ENCODE data around the gene KIAA1755.
"Not testable (repeated sequence)": the region's sequence is repeated elsewhere in the genome, so short reads cannot be mapped to it uniquely, and the experiment has no call there.

The KIAA1755 gene

DNA sequence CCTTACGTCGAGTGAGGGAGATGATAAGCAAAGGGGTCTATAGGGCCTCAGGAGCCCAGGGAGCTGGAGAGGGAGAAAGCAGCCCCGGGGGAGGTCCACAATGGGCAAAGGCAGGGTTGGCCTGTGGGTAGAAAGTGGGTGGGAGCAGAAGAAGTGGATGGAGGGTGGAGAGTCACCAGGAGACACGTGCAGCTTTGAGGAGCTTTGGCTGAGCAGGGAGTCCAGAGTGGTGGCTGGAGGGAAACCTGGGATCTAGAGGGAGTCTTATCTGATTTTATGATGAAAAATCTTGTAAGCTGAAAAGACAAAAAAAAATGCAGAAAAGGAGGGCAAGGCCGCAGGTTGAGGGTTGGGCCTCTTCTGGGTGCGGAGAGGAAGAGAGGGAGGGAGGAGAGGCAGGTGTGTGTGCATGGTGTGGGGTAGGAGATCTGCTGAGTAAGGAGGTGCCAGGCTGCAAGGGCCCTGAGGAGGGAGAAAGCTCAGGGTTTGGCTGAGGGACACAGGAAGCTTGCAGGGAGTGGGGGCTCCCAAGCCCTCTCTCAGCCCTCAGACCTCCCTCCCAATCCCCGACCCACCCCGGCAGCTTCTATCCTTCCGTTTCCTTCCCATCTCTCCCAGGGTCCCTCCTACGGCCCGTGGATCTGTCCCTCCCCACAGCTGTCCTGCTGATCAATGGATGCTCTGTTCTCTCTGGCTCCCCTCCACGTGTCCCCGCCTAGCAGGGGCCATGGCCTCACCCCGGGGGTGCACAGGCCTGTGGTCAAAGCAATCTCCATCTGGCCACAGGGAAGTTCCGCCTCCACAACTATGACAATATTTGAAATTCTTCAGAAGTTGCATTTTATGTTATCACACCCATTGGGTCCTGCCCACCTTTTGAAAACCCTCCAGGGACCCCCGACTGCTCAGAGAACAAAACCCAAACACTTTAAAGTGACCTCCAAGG lies 26.3 kb upstream of the KIAA1755 start:
- Histone ChIP-seq H3K36me3 (ENCODE audit: insufficient read depth, low read length) (no peaks in the 10 kb centered on the region), H3K79me2 (ENCODE audit: control insufficient read depth, insufficient read depth, low read length, unreplicated experiment) (no peaks in the 10 kb centered on the region), H3K4me3 (ENCODE audit: low read depth, low read length) (no peak overlapping the region), H3K27ac (ENCODE audit: low read depth, low read length) (no peak overlapping the region), H2AFZ (ENCODE audit: low read length, unreplicated experiment) (peak overlapping the region; percentile 5), H3K4me1 (ENCODE audit: control insufficient read depth, insufficient read depth, low read length, unreplicated experiment) (peaks cover 8% of the 10 kb centered on the region), H3K27me3 (ENCODE audit: insufficient read depth, low read length) (no peaks in the 10 kb centered on the region)

DNA sequence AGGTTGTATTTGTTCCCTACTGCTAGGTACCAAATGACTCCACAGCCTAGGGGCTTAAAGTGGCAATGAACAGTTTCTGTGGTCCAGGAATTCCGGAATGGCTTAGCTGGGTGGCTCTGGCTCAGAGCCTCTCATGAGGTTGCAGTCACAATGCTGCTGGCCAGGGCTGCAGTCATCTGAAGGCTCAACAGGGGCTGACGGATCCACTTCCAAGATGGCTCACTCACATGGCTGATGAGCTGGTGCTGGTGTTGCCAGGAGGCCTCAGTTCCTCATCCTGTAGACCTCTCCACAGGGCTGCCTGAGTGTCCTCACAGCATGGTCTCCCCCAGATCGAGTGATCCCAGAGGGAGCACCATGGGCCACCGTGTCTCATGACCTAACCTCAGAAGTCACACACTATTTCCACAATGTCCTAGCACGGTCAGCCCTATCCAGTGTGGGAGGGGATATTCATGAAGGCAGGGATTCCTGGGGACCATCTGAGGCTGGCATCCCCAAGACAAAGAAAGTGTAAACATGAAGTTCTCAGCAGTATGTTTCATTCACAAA lies 24.4 kb upstream of the KIAA1755 start:
- Histone ChIP-seq H3K4me3 (ENCODE audit: low read depth, low read length) (no peak overlapping the region), H3K27me3 (ENCODE audit: insufficient read depth, low read length) (no peaks in the 10 kb centered on the region), H3K4me1 (ENCODE audit: control insufficient read depth, insufficient read depth, low read length, unreplicated experiment) (peaks cover 14% of the 10 kb centered on the region), H3K27ac (ENCODE audit: low read depth, low read length) (no peak overlapping the region), H3K36me3 (ENCODE audit: insufficient read depth, low read length) (no peaks in the 10 kb centered on the region), H2AFZ (ENCODE audit: low read length, unreplicated experiment) (no peak overlapping the region), H3K79me2 (ENCODE audit: control insufficient read depth, insufficient read depth, low read length, unreplicated experiment) (no peaks in the 10 kb centered on the region)

DNA sequence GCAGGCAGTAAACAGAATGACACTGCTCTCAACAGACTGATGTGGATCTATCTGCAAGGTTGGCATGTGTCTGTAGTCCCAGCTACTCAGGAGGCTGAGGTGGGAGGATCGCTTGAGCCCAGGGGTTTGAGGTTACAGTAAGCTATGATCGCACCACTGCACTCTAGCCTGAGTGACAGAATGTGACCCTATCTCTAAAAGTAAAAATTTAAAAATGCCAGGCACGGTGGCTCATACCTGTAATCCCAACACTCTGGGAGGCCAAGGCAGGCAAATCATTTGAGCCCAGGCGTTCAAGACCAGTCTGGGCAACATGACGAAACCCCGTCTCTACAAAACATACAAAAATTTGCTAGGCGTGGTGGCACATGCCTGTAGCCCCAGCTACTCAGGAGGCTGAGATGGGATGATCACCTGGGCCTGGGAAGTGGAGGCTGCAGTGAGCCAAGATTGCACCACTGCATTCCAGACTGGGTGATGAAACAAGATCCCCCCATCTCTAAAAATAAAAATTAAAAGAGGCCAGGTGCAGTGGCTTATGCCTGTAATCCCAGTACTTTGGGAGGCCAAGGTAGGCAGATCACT lies 23.6 kb upstream of the KIAA1755 start:
- not testable (repeated sequence) for H3K27ac ChIP-seq (ENCODE audit: low read depth, low read length); H2AFZ ChIP-seq (ENCODE audit: low read length, unreplicated experiment); H3K4me3 ChIP-seq (ENCODE audit: low read depth, low read length); H3K79me2 ChIP-seq (ENCODE audit: control insufficient read depth, insufficient read depth, low read length, unreplicated experiment); H3K36me3 ChIP-seq (ENCODE audit: insufficient read depth, low read length); H3K27me3 ChIP-seq (ENCODE audit: insufficient read depth, low read length)
- H3K4me1 ChIP-seq (ENCODE audit: control insufficient read depth, insufficient read depth, low read length, unreplicated experiment), result peaks cover 20% of the 10 kb centered on the region

DNA sequence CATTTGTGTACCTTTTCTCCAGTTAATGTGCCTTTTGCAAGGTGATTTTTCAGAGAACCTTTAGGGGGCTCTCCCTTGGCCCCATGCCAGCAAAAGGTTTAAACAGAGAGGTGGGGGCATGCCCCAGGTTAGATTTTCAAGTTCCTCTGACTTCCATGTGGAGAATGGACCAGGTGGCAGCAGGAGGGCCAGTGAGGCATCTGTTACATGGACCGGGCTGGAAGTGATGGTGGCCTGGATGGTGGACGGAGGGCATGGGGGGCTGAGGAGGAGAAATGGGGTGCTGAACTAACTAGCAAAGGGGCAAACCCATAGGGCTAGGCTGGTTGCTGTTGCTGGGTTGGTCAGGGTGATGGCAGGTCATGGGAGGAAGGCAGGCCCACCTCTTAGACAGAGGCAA lies 22.7 kb upstream of the KIAA1755 start:
- H2AFZ ChIP-seq (ENCODE audit: low read length, unreplicated experiment), result no peak overlapping the region
- no peaks in the 10 kb centered on the region for H3K36me3 ChIP-seq (ENCODE audit: insufficient read depth, low read length)
- no peaks in the 10 kb centered on the region for H3K79me2 ChIP-seq (ENCODE audit: control insufficient read depth, insufficient read depth, low read length, unreplicated experiment)
- no peak overlapping the region for H3K27ac ChIP-seq (ENCODE audit: low read depth, low read length)
- H3K4me1 ChIP-seq (ENCODE audit: control insufficient read depth, insufficient read depth, low read length, unreplicated experiment), result peaks cover 25% of the 10 kb centered on the region
- no peaks in the 10 kb centered on the region for H3K27me3 ChIP-seq (ENCODE audit: insufficient read depth, low read length)
- H3K4me3 ChIP-seq (ENCODE audit: low read depth, low read length), result no peak overlapping the region

DNA sequence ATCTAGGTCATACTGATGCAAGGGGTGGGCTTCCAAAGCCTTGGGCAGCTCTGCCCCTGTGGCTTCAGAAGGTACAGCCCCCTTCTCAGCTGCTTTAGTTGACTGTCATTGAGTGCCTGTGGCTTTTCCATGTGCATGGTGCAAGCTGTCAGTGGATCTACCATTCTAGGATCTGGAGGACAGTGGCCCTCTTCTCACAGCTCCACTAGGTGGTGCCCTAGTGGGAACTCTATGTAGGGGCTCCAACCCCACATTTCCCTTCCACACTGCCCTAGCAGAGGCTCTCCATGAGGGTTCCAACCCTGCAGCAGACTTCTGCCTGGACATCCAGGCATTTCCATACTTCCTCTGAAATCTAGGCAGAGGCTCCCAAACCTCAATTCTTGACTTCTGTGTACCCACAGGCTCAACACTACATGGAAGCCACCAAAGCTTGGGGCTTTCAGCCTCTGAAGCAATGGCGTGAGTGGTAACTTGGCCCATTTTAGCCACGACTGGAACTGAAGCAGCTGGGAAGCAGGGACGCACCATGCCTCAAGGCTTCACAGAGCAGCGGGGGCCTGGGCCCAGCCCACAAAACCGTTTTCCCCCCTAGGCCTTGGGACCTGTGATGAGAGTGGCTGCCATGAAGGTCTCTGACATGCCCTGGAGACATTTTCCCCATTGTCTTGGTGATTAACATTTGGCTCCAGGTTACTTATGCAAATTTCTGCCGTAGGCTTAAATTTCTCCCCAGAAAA lies 20.8 kb upstream of the KIAA1755 start:
- H3K27ac ChIP-seq (ENCODE audit: low read depth, low read length); H3K4me3 ChIP-seq (ENCODE audit: low read depth, low read length); H2AFZ ChIP-seq (ENCODE audit: low read length, unreplicated experiment); H3K36me3 ChIP-seq (ENCODE audit: insufficient read depth, low read length); H3K79me2 ChIP-seq (ENCODE audit: control insufficient read depth, insufficient read depth, low read length, unreplicated experiment); H3K27me3 ChIP-seq (ENCODE audit: insufficient read depth, low read length): not testable (repeated sequence)
- peaks cover 20% of the 10 kb centered on the region for H3K4me1 ChIP-seq (ENCODE audit: control insufficient read depth, insufficient read depth, low read length, unreplicated experiment)

DNA sequence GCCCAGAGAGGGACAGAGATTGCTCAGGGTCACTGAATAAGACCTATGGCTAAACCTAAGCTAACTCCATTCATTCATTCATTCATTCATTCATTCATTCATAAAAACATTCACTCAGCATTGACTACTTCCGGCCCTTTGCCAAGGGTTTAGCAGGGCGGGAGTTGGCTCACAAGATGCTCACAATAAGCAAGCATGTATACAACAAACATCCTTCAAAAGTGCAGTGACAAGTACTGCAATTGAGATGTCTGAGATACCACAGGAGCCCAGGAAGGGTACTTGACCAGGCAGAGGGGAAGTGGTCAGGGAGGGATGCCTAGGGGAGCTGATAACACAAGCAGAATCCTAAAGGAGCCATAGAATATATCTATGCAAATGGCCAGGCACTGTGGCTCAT lies 18.2 kb upstream of the KIAA1755 start:
- H3K4me3 ChIP-seq (ENCODE audit: low read depth, low read length), result no peak overlapping the region
- H3K79me2 ChIP-seq (ENCODE audit: control insufficient read depth, insufficient read depth, low read length, unreplicated experiment), result no peaks in the 10 kb centered on the region
- no peaks in the 10 kb centered on the region for H3K27me3 ChIP-seq (ENCODE audit: insufficient read depth, low read length)
- H3K36me3 ChIP-seq (ENCODE audit: insufficient read depth, low read length), result no peaks in the 10 kb centered on the region
- H3K27ac ChIP-seq (ENCODE audit: low read depth, low read length), result no peak overlapping the region
- no peak overlapping the region for H2AFZ ChIP-seq (ENCODE audit: low read length, unreplicated experiment)
- H3K4me1 ChIP-seq (ENCODE audit: control insufficient read depth, insufficient read depth, low read length, unreplicated experiment), result peaks cover 36% of the 10 kb centered on the region

DNA sequence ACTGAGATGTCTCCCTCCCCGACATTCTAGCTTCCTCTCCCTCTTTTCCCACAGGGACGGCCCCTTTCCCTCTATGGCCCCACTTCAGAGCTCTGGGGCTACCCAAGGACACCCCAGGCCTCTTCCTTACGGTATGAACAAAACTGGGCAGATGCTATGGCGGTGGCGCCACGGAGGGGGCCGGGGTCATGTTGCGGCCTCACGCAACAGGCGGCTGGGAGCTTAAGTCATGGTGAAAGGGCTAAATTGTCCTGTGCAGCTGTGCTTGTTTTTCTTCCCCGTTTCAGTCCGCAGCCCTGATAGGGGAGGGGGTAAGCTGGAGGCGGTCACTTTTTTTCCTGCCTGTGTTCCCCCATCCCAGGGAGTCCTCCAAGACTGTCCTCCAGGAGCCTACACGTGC lies 17.6 kb upstream of the KIAA1755 start:
- no peaks in the 10 kb centered on the region for H3K27me3 ChIP-seq (ENCODE audit: insufficient read depth, low read length)
- no peak overlapping the region for H3K4me3 ChIP-seq (ENCODE audit: low read depth, low read length)
- no peak overlapping the region for H2AFZ ChIP-seq (ENCODE audit: low read length, unreplicated experiment)
- peaks cover 42% of the 10 kb centered on the region for H3K4me1 ChIP-seq (ENCODE audit: control insufficient read depth, insufficient read depth, low read length, unreplicated experiment)
- no peak overlapping the region for H3K27ac ChIP-seq (ENCODE audit: low read depth, low read length)
- no peaks in the 10 kb centered on the region for H3K36me3 ChIP-seq (ENCODE audit: insufficient read depth, low read length)
- no peaks in the 10 kb centered on the region for H3K79me2 ChIP-seq (ENCODE audit: control insufficient read depth, insufficient read depth, low read length, unreplicated experiment)

DNA sequence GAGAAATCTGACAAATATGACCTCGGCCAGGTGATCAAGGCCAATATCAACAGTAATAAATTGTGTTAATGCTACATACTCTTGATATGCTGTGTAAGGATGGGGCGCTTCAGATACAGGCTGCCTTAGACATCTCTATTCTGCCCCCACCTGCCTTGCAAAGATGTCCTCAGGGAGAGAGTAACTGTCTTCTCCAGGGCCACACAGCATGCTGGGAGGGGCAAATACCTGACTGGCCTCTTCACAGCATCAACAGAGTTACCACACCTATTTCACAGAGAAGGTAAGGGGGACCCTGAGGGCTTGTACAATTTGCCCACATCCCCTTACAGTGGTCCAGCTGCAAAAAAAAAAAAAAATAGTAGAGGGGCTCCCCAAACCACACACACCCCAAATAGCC lies 17.2 kb upstream of the KIAA1755 start:
- Histone ChIP-seq H3K27me3 (ENCODE audit: insufficient read depth, low read length) (no peaks in the 10 kb centered on the region), H2AFZ (ENCODE audit: low read length, unreplicated experiment) (no peak overlapping the region), H3K27ac (ENCODE audit: low read depth, low read length) (no peak overlapping the region)

DNA sequence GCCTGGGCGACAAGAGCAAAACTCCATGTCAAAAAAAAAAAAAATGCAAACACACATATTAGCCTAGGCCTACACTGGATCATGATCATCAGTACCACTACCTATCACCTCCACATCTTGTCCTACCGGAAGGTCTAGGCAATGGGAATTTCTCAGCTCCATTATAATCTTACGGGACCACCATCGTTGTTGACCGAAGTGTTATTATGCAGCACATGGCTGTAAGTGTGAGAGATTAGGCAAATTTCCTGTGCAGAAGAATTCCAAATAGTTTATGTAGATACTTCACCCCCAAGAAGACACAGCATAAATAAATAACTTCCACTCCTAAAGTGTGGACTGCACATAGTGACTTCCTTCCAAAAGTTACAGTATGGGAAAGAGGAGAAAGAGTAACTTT lies 16.8 kb upstream of the KIAA1755 start:
- no peak overlapping the region for H3K27ac ChIP-seq (ENCODE audit: low read depth, low read length)
- H3K36me3 ChIP-seq (ENCODE audit: insufficient read depth, low read length), result no peaks in the 10 kb centered on the region
- H3K27me3 ChIP-seq (ENCODE audit: insufficient read depth, low read length), result no peaks in the 10 kb centered on the region
- no peak overlapping the region for H2AFZ ChIP-seq (ENCODE audit: low read length, unreplicated experiment)
- no peak overlapping the region for H3K4me3 ChIP-seq (ENCODE audit: low read depth, low read length)
- H3K4me1 ChIP-seq (ENCODE audit: control insufficient read depth, insufficient read depth, low read length, unreplicated experiment), result peaks cover 50% of the 10 kb centered on the region
- no peaks in the 10 kb centered on the region for H3K79me2 ChIP-seq (ENCODE audit: control insufficient read depth, insufficient read depth, low read length, unreplicated experiment)

More for the DNA sequence above, 17.2 kb upstream of the KIAA1755 start:
- no peaks in the 10 kb centered on the region for H3K36me3 ChIP-seq (ENCODE audit: insufficient read depth, low read length)
- no peaks in the 10 kb centered on the region for H3K79me2 ChIP-seq (ENCODE audit: control insufficient read depth, insufficient read depth, low read length, unreplicated experiment)
- peaks cover 46% of the 10 kb centered on the region for H3K4me1 ChIP-seq (ENCODE audit: control insufficient read depth, insufficient read depth, low read length, unreplicated experiment)
- no peak overlapping the region for H3K4me3 ChIP-seq (ENCODE audit: low read depth, low read length)

DNA sequence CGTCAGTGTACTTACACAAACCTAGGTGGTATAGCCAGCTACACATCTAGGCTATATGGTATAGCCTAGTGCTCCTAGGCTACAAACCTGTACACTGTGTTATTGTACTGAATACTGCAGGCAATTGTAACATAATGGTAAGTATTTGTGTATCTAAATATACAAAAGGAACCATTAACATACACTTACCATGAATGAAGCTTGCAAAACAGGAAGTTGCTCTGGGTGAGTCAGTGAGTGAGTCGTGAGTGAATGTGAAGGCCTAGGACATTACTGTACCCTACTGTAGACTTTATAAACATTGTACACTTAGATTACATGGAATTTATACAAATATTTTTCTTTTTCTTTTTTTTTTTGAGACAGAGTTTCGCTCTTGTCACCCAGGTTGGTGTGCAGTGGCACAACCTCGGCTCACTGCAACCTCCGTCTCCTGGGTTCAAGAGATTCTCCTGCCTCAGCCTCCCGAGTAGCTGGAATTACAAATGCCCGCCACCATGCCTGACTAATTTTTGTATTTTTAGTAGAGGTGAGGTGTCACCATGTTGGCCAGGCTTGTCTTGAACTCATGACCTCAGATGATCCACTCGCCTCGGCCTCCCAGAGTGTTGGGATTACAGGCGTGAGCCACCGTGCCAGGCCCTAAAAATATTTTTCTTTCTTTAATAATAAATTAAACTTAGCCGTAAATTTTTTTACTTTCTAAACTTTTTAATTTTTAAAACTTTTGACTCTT lies 15.4 kb upstream of the KIAA1755 start:
- Histone ChIP-seq H3K27ac (ENCODE audit: low read depth, low read length) (peak overlapping the region; percentile 89), H3K36me3 (ENCODE audit: insufficient read depth, low read length) (no peaks in the 10 kb centered on the region), H3K4me1 (ENCODE audit: control insufficient read depth, insufficient read depth, low read length, unreplicated experiment) (peaks cover 62% of the 10 kb centered on the region), H3K4me3 (ENCODE audit: low read depth, low read length) (peak overlapping the region; percentile 52; the same call in 1 of the 2 replicates), H2AFZ (ENCODE audit: low read length, unreplicated experiment) (no peak overlapping the region), H3K27me3 (ENCODE audit: insufficient read depth, low read length) (no peaks in the 10 kb centered on the region), H3K79me2 (ENCODE audit: control insufficient read depth, insufficient read depth, low read length, unreplicated experiment) (no peaks in the 10 kb centered on the region)
